Left lobe of liver (tissue), 2 donors: ENCODE measurements around the gene DPYD. TPM values are rescaled to one million over a fixed set of nuclear protein-coding genes. Genes with fewer than 3 reads are reported as not detected.
A peak's percentile ranks its signal among the peaks of the same experiment; 100 is the strongest.

Experiments
- ATAC-seq: fragments of 200-7000 bp; cut with Tn5 transposase; one replicate; pipeline ENCODE4 v1.9.1; 2020; ENCODE audit warnings: mild to moderate bottlenecking, moderate library complexity
- DNase-seq: peaks from one replicate; pipeline ENCODE4 v3.0.0-alpha.2; 2020; ENCODE audit warnings: low spot score
- total RNA-seq: library from RNA; stranded (reverse); gene quantifications from one replicate; pipeline ENCODE4 v1.2.1, GENCODE V29; 2021
- donor health status: DM: no; HTN: no; CAD: no; lungs with moderate emphysema.
- donor health status: DM: no; HTN: yes; CAD: no.

The DPYD gene
- total RNA-seq, 1 donor from 2014 or later = 43.3 TPM

- DNase-seq (no peak), ATAC-seq (no peak)
Observed at GRCh38 chr1:97464305-97464704, 456.5 kb downstream of the DPYD start.

GRCh38 chr1:97461782-97462181, 459.1 kb downstream of the DPYD start:
- no peak for DNase-seq
- no peak for ATAC-seq

GRCh38 chr1:97457446-97458089, 463.3 kb downstream of the DPYD start:
- ATAC-seq = no peak

GRCh38 chr1:97451944-97452343, 468.9 kb downstream of the DPYD start:
- ATAC-seq (no peak), DNase-seq (no peak)

More at GRCh38 chr1:97457446-97458089, 463.3 kb downstream of the DPYD start:
- DNase-seq = no peak

GRCh38 chr1:97451046-97451826, 469.6 kb downstream of the DPYD start:
- ATAC-seq (peak; percentile 42), DNase-seq (no peak)

- DNase-seq (no peak), ATAC-seq (no peak)
Observed at GRCh38 chr1:97441966-97442365, 478.9 kb downstream of the DPYD start.

- ATAC-seq = no peak
- no peak for DNase-seq
Observed at GRCh38 chr1:97433824-97434177, 487.0 kb downstream of the DPYD start.

GRCh38 chr1:97433094-97433823, 487.6 kb downstream of the DPYD start:
- DNase-seq (no peak), ATAC-seq (no peak)

- DNase-seq (no peak), ATAC-seq (no peak)
Observed at GRCh38 chr1:97427371-97427770, 493.5 kb downstream of the DPYD start.

- no peak for ATAC-seq
- DNase-seq = no peak
Observed at GRCh38 chr1:97424209-97424608, 496.6 kb downstream of the DPYD start.

- ATAC-seq = no peak
- DNase-seq = no peak
Observed at GRCh38 chr1:97423403-97423802, 497.4 kb downstream of the DPYD start.

- ATAC-seq = no peak
- DNase-seq = no peak
Observed at GRCh38 chr1:97417661-97418060, 503.2 kb downstream of the DPYD start.

GRCh38 chr1:97414682-97415312, 506.0 kb downstream of the DPYD start:
- DNase-seq (no peak), ATAC-seq (no peak)

- DNase-seq = no peak
- ATAC-seq = no peak
Observed at GRCh38 chr1:97412737-97413136, 508.1 kb downstream of the DPYD start.

- ATAC-seq (no peak), DNase-seq (no peak)
Observed at GRCh38 chr1:97412166-97412565, 508.7 kb downstream of the DPYD start.

- DNase-seq (no peak), ATAC-seq (no peak)
Observed at GRCh38 chr1:97396463-97396862, 524.4 kb downstream of the DPYD start.

GRCh38 chr1:97392701-97393100, 528.1 kb downstream of the DPYD start:
- DNase-seq (no peak), ATAC-seq (no peak)

GRCh38 chr1:97385536-97386277, 535.1 kb downstream of the DPYD start:
- ATAC-seq = no peak

GRCh38 chr1:97384294-97384968, 536.4 kb downstream of the DPYD start:
- no peak for ATAC-seq
- no peak for DNase-seq

More at GRCh38 chr1:97385536-97386277, 535.1 kb downstream of the DPYD start:
- no peak for DNase-seq

GRCh38 chr1:97383797-97384196, 537.0 kb downstream of the DPYD start:
- no peak for ATAC-seq
- DNase-seq = no peak
